Activated CD4-positive, alpha-beta T cell treated with anti-CD3 and anti-CD28 coated beads, Interleukin-2, amount 50 U/mL, for 48 hours (primary cell): Measurements from ENCODE around the gene ZNF711.
"Not testable (repeated sequence)": the region's sequence is repeated elsewhere in the genome, so short reads cannot be mapped to it uniquely, and the experiment has no call there.

Source experiments
- DNase-seq, 2 experiments: peaks; one replicate each; pipeline ENCODE4 v3.0.0-alpha.2; 2020

ZNF711 gene

GRCh38 chrX:85243761-85244449 is at the start of gene ZNF711, which contains the start of gene SATL1:
TSS of gene ZNF711 (plus strand) at chrX:85243991. CDS start at chrX:85247573, 3,582 bp downstream.
TSS of gene SATL1 (minus strand) at chrX:85243779. CDS start at chrX:85108968, 134,811 bp downstream.
- peak in 1 of 2 experiments; percentile 0 for DNase-seq

- DNase-seq: no peak
Observed at GRCh38 chrX:85196319-85196718, 47.5 kb upstream of the ZNF711 start.

GRCh38 chrX:85203461-85203970 is 40.3 kb upstream of the ZNF711 start:
- DNase-seq: no peak

- DNase-seq: no peak
Observed at GRCh38 chrX:85213792-85214530, 29.8 kb upstream of the ZNF711 start.

GRCh38 chrX:85215946-85216345 is 27.8 kb upstream of the ZNF711 start:
- no peak for DNase-seq

GRCh38 chrX:85221361-85221760 is 22.4 kb upstream of the ZNF711 start:
- no peak for DNase-seq

GRCh38 chrX:85223359-85223758 is 20.4 kb upstream of the ZNF711 start:
- no peak for DNase-seq

GRCh38 chrX:85243155-85243554 is 636 bp upstream of the ZNF711 start:
- DNase-seq: no peak

- no peak for DNase-seq
Observed at GRCh38 chrX:85244450-85245211, 840 bp downstream of the ZNF711 start.

- not testable (repeated sequence) for DNase-seq
Observed at GRCh38 chrX:85285286-85285685, 41.5 kb downstream of the ZNF711 start.

GRCh38 chrX:85288992-85289723 is 45.4 kb downstream of the ZNF711 start:
- DNase-seq: no peak

GRCh38 chrX:85303544-85303943 is 59.8 kb downstream of the ZNF711 start:
- no peak for DNase-seq

- no peak for DNase-seq
Observed at GRCh38 chrX:85309717-85310116, 65.9 kb downstream of the ZNF711 start.

GRCh38 chrX:85311348-85311747 is 67.6 kb downstream of the ZNF711 start:
- not testable (repeated sequence) for DNase-seq
